ENCODE results near the gene SBF2.
A peak's percentile ranks its signal among the peaks of the same experiment; 100 is the strongest.
"Not testable (repeated sequence)": the region's sequence is repeated elsewhere in the genome, so short reads cannot be mapped to it uniquely, and the experiment has no call there.

The SBF2 gene

DNA sequence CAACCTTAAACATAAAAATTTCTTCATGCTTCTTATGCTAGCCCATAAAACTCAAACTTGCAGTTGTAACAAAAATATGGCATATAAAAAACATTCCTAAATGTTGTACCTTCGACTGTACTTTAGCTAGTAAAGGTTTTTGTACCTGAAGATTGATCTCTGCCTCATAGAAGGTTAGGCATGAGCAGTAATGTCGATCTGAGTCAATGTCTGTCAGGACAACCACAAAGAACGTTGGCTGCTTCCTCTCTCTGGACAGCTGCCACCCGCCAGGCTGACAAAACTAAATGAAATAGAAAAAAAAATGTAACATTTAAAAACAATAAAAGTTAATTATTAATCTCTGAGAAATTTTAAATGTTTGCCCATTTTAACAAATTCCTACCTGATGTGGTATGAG is 251.3 kb downstream of the SBF2 start:
- Histone ChIP-seq H3K27me3 (ENCODE audit: low read depth) (no peaks in the 10 kb centered on the region), H3K4me3 (no peak overlapping the region), H3K9me3 (peaks cover 5% of the 10 kb centered on the region; the same call in 1 of the 2 replicates), H3K36me3 (replicated peaks) (no peaks in the 10 kb centered on the region), H3K4me1 (no peaks in the 10 kb centered on the region)
- in situ Hi-C loops (cut with MboI; ENCODE audit: low sequenced_read_pairs): no loop called here
- DNase-seq (ENCODE audit: low spot score in 2 of 2): no peak

- H3K4me3 ChIP-seq: no peak overlapping the region
- in situ Hi-C loops (cut with MboI; ENCODE audit: low sequenced_read_pairs): no loop called here
- no peaks in the 10 kb centered on the region for H3K4me1 ChIP-seq
- peaks cover 5% of the 10 kb centered on the region; the same call in 1 of the 2 replicates for H3K9me3 ChIP-seq
- DNase-seq (ENCODE audit: low spot score in 2 of 2): no peak
- no peaks in the 10 kb centered on the region for H3K27me3 ChIP-seq (ENCODE audit: low read depth)
- no peaks in the 10 kb centered on the region for H3K36me3 ChIP-seq (replicated peaks)
These were observed 252.1 kb downstream of the SBF2 start for GRCh38 chr11:10041748-10042446.

GRCh38 chr11:10041332-10041731 is 252.7 kb downstream of the SBF2 start:
- no peaks in the 10 kb centered on the region for H3K27me3 ChIP-seq (ENCODE audit: low read depth)
- in situ Hi-C loops (cut with MboI; ENCODE audit: low sequenced_read_pairs): no loop called here
- no peak overlapping the region for H3K4me3 ChIP-seq
- peaks cover 5% of the 10 kb centered on the region; the same call in 1 of the 2 replicates for H3K9me3 ChIP-seq
- H3K36me3 ChIP-seq (replicated peaks): no peaks in the 10 kb centered on the region
- H3K4me1 ChIP-seq: no peaks in the 10 kb centered on the region
- no peak for DNase-seq (ENCODE audit: low spot score in 2 of 2)

DNA sequence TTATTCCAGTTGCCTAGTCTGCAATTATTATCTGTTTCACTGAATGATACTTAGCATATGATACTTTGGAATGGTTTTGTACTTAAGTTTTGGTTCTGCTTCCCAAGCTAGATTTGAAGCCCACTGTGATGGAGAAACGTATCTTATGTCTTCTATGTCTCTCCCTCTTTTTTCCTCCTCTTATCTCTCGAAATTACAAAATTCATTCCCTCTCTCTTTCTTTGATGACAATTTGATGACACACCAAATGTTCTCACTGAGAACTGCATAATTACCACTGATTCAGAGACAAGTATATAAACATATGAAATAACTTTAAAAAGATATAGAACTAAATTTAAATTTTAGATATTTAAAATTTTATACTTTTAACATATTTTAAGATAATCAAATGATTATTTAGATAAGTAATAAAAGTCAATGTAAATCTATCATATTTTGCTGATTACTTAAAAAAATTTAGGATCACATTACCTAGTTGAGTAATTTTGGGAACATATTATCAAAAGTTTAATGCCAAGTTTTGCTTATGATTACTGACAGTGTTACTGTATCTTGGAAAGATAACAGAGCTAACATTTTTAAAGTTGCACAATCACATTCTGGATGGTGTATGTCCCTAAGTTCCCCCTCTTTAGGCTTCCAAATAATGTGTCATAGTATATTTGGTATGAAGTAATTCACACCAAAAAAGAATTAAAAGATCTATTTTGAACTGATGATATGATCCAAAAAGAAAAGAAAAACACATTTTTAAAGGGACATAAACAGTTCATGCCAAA is 255.3 kb downstream of the SBF2 start:
- Histone ChIP-seq H3K9me3 (no peaks in the 10 kb centered on the region), H3K36me3 (replicated peaks) (no peaks in the 10 kb centered on the region), H3K4me3 (no peak overlapping the region), H3K4me1 (no peaks in the 10 kb centered on the region), H3K27me3 (ENCODE audit: low read depth) (no peaks in the 10 kb centered on the region)
- in situ Hi-C loops (cut with MboI; ENCODE audit: low sequenced_read_pairs): no loop called here
- no peak for DNase-seq (ENCODE audit: low spot score in 2 of 2)

DNA sequence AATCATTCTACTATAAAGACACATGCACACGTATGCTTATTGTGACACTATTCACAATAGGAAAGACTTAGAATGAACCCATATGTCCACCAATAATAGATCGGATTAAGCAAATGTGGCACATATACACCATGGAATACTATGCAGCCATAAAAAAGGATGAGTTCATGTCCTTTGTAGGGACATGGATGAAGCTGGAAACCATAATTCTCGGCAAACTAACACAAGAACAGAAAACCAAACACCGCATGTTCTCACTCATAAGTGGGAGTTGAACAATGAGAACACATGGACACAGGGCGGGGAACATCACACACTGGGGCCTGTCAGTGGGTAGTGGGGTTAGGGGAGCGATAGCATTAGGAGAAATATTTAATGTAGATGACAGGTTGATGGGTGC is 258.1 kb downstream of the SBF2 start:
- in situ Hi-C loops (cut with MboI; ENCODE audit: low sequenced_read_pairs); H3K4me1 ChIP-seq; H3K4me3 ChIP-seq; H3K27me3 ChIP-seq (ENCODE audit: low read depth); H3K36me3 ChIP-seq (replicated peaks); DNase-seq (ENCODE audit: low spot score in 2 of 2); H3K9me3 ChIP-seq: not testable (repeated sequence)

GRCh38 chr11:10032935-10033334 is 261.1 kb downstream of the SBF2 start:
- Histone ChIP-seq H3K4me1 (peaks cover 23% of the 10 kb centered on the region), H3K36me3 (replicated peaks) (no peaks in the 10 kb centered on the region), H3K9me3 (no peaks in the 10 kb centered on the region), H3K27me3 (ENCODE audit: low read depth) (no peaks in the 10 kb centered on the region), H3K4me3 (no peak overlapping the region)
- in situ Hi-C loops (cut with MboI; ENCODE audit: low sequenced_read_pairs): no loop called here
- no peak for DNase-seq (ENCODE audit: low spot score in 2 of 2)

DNA sequence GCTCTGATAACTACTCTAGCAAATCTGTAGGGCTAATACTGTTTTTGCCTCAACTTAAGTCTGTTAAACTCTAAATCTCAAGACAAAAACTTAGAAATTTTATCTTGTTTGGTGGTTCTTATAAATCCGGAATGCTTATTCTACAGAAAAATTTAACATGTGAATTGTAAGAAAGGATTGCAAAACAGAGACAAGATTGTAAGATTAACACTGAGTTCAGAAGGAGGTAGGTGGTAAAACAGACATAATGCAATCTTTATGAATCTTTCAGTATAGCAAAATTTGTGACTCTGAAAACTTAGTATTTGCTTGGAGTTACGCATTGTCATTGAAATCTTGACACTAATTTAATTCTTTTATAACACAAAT is 263.9 kb downstream of the SBF2 start:
- no peaks in the 10 kb centered on the region for H3K36me3 ChIP-seq (replicated peaks)
- peaks cover 23% of the 10 kb centered on the region for H3K4me1 ChIP-seq
- in situ Hi-C loops (cut with MboI; ENCODE audit: low sequenced_read_pairs): no loop called here
- H3K4me3 ChIP-seq: no peak overlapping the region
- no peaks in the 10 kb centered on the region for H3K9me3 ChIP-seq
- DNase-seq (ENCODE audit: low spot score in 2 of 2): peak in 1 of 2 experiments; percentile 69
- H3K27me3 ChIP-seq (ENCODE audit: low read depth): no peaks in the 10 kb centered on the region

GRCh38 chr11:10029386-10030121 is 264.5 kb downstream of the SBF2 start:
- no peak for DNase-seq (ENCODE audit: low spot score in 2 of 2)
- Histone ChIP-seq H3K27me3 (ENCODE audit: low read depth) (no peaks in the 10 kb centered on the region), H3K9me3 (no peaks in the 10 kb centered on the region), H3K4me1 (peaks cover 23% of the 10 kb centered on the region), H3K36me3 (replicated peaks) (no peaks in the 10 kb centered on the region), H3K4me3 (no peak overlapping the region)
- in situ Hi-C loops (cut with MboI; ENCODE audit: low sequenced_read_pairs): no loop called here

DNA sequence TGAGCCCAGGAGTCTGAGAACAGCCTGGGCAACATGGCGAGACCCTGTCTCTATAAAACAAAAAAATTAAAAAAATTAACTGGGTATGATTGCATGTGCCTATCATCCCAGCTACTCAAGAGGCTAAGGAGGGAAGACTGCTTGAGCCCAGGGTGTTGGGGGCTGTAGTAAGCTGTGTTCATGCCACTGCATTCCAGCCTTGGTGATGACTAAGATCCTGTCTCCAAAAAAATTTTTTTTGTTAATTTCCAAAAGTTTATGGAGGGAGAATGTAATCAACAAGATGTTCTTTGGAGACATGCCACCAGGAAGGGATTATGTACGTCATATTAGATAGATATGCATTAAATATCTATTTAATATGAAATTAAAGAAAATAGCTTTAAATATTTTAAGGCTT is 267.5 kb downstream of the SBF2 start:
- no peak for DNase-seq (ENCODE audit: low spot score in 2 of 2)
- Histone ChIP-seq H3K9me3 (no peaks in the 10 kb centered on the region), H3K4me1 (peaks cover 23% of the 10 kb centered on the region), H3K4me3 (no peak overlapping the region), H3K27me3 (ENCODE audit: low read depth) (no peaks in the 10 kb centered on the region), H3K36me3 (replicated peaks) (no peaks in the 10 kb centered on the region)
- in situ Hi-C loops (cut with MboI; ENCODE audit: low sequenced_read_pairs): no loop called here

DNA sequence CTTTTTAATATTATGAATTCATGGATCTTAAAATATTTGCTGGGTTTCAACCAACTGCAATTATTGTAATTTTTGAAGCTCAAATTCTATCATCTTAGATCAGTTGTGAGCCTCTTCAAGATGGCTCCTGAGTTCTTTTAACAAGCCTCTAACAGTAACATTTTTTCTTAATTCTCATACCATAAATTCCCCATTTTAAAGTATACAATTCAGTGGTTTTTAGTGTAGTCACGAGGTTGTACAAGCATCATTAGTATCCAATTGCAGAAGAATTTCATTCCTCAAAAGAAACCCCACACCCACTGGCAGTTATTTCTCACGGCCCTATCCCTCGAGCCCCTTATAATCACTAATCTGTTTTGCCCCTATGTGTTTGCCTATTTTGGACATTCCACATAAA is 270.8 kb downstream of the SBF2 start:
- no peak for DNase-seq (ENCODE audit: low spot score in 2 of 2)
- Histone ChIP-seq H3K9me3 (no peaks in the 10 kb centered on the region), H3K27me3 (ENCODE audit: low read depth) (no peaks in the 10 kb centered on the region), H3K36me3 (replicated peaks) (no peaks in the 10 kb centered on the region), H3K4me1 (peaks cover 14% of the 10 kb centered on the region), H3K4me3 (no peak overlapping the region)
- in situ Hi-C loops (cut with MboI; ENCODE audit: low sequenced_read_pairs): no loop called here

GRCh38 chr11:10022764-10023163 is 271.3 kb downstream of the SBF2 start:
- no peak for DNase-seq (ENCODE audit: low spot score in 2 of 2)
- H3K36me3 ChIP-seq (replicated peaks): no peaks in the 10 kb centered on the region
- no peaks in the 10 kb centered on the region for H3K27me3 ChIP-seq (ENCODE audit: low read depth)
- in situ Hi-C loops (cut with MboI; ENCODE audit: low sequenced_read_pairs): no loop called here
- H3K4me3 ChIP-seq: no peak overlapping the region
- H3K4me1 ChIP-seq: peaks cover 14% of the 10 kb centered on the region
- H3K9me3 ChIP-seq: no peaks in the 10 kb centered on the region

DNA sequence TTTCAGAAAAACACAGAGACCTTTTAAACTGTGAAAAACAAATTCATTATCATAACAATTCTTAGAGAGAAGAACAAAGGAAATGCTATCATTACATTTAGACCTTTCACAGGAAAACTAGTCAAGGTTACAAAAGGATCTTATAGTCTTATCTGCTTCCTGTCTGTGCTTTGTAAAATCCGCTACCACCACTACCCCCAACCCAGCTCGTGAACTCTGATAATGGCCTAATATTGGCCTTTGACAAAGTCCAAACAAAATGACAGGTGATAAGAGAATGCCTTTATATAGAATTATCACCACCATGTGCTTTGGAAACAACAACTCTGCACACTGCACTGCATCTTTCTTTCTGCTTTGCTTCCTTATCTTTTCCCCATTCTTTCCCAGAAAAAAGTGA is 272.5 kb downstream of the SBF2 start:
- in situ Hi-C loops (cut with MboI; ENCODE audit: low sequenced_read_pairs): no loop called here
- H3K27me3 ChIP-seq (ENCODE audit: low read depth): no peaks in the 10 kb centered on the region

GRCh38 chr11:10019906-10020682 is 273.9 kb downstream of the SBF2 start:
- no peaks in the 10 kb centered on the region for H3K36me3 ChIP-seq (replicated peaks)
- peak in 1 of 2 experiments; percentile 13 for DNase-seq (ENCODE audit: low spot score in 2 of 2)
- no peak overlapping the region for H3K4me3 ChIP-seq
- H3K9me3 ChIP-seq: no peaks in the 10 kb centered on the region
- peaks cover 14% of the 10 kb centered on the region for H3K4me1 ChIP-seq
- no peaks in the 10 kb centered on the region for H3K27me3 ChIP-seq (ENCODE audit: low read depth)
- in situ Hi-C loops (cut with MboI; ENCODE audit: low sequenced_read_pairs): no loop called here

More for the DNA sequence above, 272.5 kb downstream of the SBF2 start:
- Histone ChIP-seq H3K36me3 (replicated peaks) (no peaks in the 10 kb centered on the region), H3K4me3 (no peak overlapping the region), H3K9me3 (no peaks in the 10 kb centered on the region), H3K4me1 (peaks cover 14% of the 10 kb centered on the region)
- peak in 1 of 2 experiments; percentile 42 for DNase-seq (ENCODE audit: low spot score in 2 of 2)
